Thyroid gland (tissue), 4 donors: ENCODE results near the gene TTI1.

Experiments
- POLR2A ChIP-seq, 2 donors: fragments of 450-650 bp; IDR thresholded peaks; one replicate each; pipeline ENCODE4 v1.6.1; 2017; ENCODE audit warnings: antibody characterized with exemption in 2 of 2, mild to moderate bottlenecking in 2 of 2, moderate library complexity in 1 of 2
- TF ChIP-seq, protein P1 (sequence below), 6 experiments: fragments of 200-600 bp in 3 of 6; fragments of 450-650 bp in 3 of 6; sonication (generic) in 3 of 6; IDR thresholded peaks; one replicate each; pipeline ENCODE4 v1.5.1; 2016 to 2019; ENCODE audit warnings: antibody characterized with exemption in 6 of 6, mild to moderate bottlenecking in 2 of 6, inconsistent platforms in 1 of 6, moderate library complexity in 1 of 6

DNA sequence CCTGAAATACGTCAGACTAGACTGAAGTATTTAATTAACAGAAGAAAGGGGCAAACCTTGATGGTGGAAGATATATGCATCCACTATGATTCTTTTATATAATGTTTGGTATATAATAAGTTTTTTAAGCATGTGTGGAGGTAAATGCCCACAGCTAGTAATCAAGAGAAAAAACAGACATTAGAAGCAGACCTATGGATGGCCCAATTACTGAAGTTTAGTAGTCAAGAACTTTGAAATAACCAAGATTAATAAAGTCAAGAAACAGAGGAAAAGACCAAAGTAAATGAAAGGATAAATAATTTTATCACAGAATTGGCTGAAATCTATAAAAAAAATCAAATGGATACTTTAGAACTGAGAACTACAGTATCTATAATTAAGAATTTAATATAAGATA, 15.3 kb downstream of the TTI1 start:
- TF ChIP-seq, protein P1, sequence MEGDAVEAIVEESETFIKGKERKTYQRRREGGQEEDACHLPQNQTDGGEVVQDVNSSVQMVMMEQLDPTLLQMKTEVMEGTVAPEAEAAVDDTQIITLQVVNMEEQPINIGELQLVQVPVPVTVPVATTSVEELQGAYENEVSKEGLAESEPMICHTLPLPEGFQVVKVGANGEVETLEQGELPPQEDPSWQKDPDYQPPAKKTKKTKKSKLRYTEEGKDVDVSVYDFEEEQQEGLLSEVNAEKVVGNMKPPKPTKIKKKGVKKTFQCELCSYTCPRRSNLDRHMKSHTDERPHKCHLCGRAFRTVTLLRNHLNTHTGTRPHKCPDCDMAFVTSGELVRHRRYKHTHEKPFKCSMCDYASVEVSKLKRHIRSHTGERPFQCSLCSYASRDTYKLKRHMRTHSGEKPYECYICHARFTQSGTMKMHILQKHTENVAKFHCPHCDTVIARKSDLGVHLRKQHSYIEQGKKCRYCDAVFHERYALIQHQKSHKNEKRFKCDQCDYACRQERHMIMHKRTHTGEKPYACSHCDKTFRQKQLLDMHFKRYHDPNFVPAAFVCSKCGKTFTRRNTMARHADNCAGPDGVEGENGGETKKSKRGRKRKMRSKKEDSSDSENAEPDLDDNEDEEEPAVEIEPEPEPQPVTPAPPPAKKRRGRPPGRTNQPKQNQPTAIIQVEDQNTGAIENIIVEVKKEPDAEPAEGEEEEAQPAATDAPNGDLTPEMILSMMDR (IDR thresholded peaks at IDR 0.05) = no peak
- no peak for TF ChIP-seq POLR2A (IDR thresholded peaks at IDR 0.05)
